MV-4-11 (cell line): ENCODE results near the gene SAP30L.
A peak's percentile ranks its signal among the peaks of the same experiment; 100 is the strongest.

Experiments
- DNase-seq: peaks from one replicate; lab custom pipeline; 2025; lab: John Stamatoyannopoulos, UW

The SAP30L gene

GRCh38 chr5:154421868-154422267 is 23.9 kb upstream of the SAP30L start:
- peak; percentile 10 for DNase-seq

DNA sequence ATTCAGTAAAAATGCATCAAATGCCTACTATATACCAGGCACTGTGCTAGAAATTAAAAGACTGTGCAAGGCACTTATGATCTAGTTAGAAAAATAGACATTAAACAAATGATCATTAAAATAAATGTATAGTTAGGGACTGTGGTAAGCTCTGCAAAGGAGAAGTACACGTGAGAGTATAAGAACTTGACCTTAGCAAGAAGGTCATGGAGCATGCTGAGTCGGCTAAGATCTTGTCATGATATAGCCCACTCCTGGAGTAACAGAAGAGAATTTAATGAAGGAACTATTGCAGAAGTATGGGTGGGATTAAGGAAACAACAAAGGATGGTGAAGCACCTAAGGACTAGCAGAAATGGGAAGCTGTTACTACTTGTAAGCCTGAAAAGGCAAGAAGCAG is 23.5 kb upstream of the SAP30L start:
- no peak for DNase-seq

GRCh38 chr5:154428208-154428607 is 17.6 kb upstream of the SAP30L start:
- no peak for DNase-seq

- DNase-seq: no peak
These were observed 16.5 kb upstream of the SAP30L start for GRCh38 chr5:154429341-154429740.

- DNase-seq: no peak
These were observed 15.3 kb upstream of the SAP30L start for GRCh38 chr5:154430466-154430865.

GRCh38 chr5:154430961-154431630 is 14.7 kb upstream of the SAP30L start:
- no peak for DNase-seq

GRCh38 chr5:154435226-154435625 is 10.6 kb upstream of the SAP30L start:
- no peak for DNase-seq

GRCh38 chr5:154437281-154437965 is 8.4 kb upstream of the SAP30L start:
- DNase-seq: no peak

- DNase-seq: no peak
These were observed 5.3 kb upstream of the SAP30L start for GRCh38 chr5:154440540-154440939.

GRCh38 chr5:154442801-154443200 is 3.0 kb upstream of the SAP30L start:
- no peak for DNase-seq

DNA sequence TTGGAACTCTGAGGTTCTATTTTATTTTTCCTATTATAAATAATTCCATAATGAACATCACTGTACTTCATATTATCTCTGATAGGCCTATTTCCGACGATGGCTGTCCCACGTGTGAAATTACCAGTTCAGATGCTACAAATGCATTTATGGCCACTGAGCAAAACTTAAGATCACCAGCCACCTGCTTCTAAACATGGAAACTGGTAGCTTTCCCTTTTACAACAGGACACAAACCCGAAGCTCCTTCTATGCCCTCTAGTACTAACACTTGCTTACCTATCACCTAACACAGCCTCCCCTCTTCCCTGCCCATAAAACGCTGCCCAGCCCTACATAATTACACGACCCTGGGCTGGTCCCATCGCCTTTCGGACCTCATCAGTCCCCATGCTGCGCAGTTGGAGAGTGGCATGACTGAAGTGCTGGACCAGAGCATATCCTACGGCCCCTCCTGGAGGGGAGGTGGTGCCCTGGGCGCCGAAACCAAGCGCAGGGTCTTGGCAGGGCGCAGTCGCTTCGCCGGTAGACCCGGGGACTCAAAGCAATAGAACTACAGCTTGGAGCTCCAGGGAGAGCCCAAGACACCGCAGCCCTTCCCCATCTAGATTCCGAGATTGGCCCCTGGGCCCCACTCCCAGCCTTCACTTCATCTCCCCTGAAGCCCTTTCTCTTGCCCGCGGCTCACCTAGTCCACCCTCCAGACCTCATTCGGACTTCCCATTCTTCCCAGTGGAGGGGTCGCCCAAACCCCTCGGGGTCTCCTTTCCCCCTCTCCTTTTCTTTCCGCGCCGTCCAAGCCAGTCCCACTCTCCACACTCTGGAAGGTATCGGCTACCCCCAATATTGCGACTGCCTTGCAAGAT is 1.0 kb upstream of the SAP30L start:
- no peak for DNase-seq

DNA sequence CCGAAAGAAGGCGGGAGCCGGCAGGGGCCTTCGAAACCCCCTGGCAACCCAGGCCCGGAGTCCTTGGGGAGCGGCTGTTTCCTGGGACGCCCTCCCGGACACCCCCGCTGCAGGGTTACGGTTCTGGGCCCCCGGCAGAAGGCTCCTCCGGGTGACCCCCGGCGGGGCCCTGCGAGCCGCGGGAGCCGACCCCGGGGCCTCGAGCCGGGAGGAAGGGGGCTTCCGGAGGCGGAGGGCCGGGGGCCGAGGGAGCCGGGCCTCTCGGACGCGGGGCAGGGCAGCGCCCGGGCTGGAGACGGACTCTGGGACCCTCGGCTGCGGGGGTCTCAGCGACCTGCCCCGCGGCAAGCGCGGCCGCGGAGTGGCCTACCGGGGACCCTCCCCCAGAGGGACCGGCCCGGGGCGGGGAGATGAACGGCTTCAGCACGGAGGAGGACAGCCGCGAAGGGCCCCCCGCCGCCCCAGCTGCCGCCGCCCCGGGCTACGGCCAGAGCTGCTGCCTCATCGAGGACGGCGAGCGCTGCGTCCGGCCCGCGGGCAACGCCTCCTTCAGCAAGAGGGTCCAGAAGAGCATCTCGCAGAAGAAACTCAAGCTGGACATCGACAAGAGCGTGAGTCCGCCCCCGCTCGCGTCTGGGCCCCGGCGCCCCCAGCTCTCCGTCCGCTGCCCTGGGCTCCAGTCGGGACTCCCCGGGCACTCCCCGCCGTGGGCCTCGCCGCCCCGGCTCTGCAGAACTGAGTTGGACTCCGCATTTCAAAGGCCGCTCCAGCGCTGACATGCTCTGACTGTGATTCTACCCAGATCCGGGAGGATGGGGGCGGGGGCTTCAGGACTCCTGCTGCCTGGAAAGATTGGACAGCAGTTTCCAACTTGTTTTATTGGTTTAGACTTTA is 645 bp downstream of the SAP30L start:
- no peak for DNase-seq

DNA sequence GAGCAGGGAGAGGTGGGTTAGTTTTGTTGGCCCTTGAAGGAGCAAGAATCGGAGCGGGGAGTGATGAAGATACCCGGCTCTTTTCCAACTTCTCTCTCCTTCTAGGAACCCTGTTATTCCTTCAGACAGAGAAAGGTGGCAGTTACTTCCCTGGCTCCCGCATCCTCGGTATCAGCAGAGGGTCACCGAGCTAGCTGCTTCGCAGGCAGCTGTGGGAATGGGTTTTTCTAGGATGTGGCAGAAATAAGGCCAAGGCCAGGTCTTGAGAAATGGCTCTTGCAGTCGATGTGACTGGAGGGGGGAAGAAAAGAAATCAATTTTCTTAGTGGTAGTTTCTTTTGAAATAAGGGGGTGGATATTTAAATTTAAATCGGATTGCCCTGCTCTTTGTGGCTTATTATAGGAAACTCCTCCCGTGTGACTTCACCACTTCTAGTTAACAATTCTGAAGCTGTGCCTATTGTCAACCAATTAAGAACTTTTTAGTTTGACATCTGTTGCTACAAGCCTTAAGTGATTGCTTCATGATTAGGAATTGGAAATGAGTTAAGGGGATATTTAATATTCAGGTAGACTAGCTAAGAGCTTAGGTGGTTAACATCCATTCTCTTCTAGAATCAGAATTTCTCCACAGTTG is 1.4 kb downstream of the SAP30L start:
- no peak for DNase-seq

- no peak for DNase-seq
These were observed 4.0 kb downstream of the SAP30L start for GRCh38 chr5:154449786-154450185.

DNA sequence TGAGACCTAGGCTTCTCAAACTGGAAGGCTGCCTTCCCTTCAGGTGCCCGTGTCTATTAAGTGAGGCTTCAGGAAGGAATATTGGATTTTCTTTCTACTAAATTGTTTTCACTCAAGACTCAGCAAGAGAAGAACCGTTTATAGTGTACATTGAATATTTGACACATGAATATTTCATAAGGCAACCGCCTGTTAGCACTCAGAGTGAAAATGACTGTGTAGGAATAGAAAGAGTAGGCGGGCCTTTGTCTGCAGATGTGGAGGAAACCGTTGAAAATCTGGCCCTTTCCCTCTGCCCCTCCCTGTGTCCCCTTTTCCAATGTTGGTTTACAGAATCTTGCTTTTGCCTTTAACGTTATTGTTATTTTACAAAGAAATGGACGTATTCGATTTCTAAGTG is 6.2 kb downstream of the SAP30L start:
- no peak for DNase-seq

DNA sequence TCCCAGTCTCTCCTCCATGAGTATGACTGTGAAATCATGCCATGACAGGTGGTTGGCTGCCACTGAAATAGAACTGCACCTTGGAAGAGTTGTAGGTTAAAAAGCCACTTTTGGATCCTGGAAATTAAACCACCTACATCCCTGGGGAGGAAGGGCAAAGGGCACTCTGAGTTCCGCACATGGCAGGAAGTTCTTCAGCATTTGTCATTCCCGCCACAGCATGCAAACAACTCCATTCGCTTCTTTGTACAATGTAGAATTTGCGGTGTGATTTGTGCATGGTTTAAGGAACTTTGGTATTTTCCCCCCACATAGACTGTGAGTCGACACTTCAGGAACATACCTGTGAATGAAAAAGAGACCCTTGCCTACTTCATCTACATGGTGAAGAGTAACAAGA is 9.8 kb downstream of the SAP30L start:
- DNase-seq: no peak

DNA sequence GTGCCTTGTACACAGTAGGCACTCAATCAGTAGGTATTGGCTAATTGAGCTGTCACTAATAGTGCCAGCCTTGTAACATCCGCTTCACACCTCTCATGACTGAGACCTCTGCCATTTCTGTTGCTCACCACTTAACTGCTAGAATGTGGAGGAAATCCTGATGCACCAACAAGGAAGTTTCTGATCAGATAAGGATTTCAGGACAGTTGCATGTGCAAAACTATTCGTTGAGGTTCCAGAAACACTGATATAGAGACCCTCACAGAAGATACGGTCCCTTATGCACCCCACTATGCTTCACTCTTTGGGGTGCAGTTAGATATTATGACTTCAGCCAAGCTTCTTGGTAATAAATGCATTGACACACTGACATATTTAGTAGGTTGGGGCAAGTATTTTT is 10.7 kb downstream of the SAP30L start:
- no peak for DNase-seq

DNA sequence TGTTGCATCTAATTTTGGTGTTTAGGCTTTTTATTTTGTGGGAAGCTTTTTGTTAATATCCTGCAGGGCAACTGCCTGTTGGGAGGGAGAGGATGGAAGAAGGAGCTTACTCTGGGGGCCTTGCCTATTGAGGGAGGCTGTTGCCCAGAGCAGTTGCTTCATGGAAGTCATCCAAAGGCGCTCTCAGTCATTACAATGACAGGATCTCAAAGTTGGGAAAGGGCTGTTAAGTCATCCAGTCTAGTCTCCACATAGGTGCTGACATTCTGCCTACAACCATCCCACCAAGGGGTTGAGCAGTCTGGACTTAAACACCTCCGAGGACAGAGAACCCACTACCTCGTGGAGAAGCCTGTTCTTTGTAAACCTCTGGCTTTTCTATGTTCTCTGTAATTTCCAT is 13.2 kb downstream of the SAP30L start:
- DNase-seq: no peak

DNA sequence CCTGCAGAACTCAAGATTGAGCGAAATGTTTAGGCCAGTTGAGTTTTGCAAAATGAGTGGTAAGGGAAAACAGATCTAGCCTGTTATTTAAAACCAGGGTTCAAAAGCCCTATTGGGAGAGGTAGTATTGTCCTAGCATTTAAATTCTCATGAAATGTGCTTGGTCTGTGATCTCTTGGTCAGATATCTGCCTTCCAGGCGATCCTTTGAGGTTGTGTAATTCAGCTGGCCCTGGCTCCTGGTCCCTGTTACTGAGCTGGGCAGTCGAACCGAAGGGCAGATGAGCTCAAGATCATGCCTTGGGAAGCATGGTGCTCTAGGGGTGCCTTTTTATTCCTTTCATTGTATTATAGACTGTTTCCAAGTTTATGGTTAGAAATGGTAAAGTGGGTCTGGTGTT is 14.4 kb downstream of the SAP30L start:
- DNase-seq: no peak

DNA sequence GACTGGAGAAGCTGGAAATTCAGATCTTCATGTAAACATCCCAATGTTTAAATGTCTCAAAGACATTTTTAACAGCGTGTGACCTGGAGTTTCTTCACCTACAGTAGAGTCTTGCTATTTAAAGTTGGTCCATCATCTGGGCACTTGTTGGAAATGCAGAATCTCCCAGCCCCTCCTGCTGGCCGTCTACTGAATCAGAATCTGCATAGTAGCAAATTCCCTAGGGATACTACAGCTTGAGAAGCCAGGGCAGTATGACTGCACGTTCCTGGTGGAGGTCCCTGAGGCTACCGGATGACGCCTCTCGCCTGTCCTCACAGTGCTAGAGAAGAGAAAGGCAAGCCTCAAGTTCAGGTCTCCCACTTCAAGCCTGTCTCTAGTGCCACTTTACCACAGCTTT is 15.7 kb downstream of the SAP30L start:
- no peak for DNase-seq

GRCh38 chr5:154464438-154464837 is 18.6 kb downstream of the SAP30L start:
- DNase-seq: no peak
